WTC11 (cell line): ENCODE data around the gene SUMF1. TPM values are rescaled to one million over a fixed set of nuclear protein-coding genes. Genes with fewer than 3 reads are reported as not detected.

ENCODE experiments used
- ATAC-seq: fragments of 200-7000 bp; cut with Tn5 transposase; 2 replicates; pipeline ENCODE4 v1.10.0; 2021; ENCODE audit warnings: mild to moderate bottlenecking, moderate library complexity
- CTCF ChIA-PET: fragments of 300-600 bp; sonication (Branson Sonifier 250); formaldehyde crosslinking; loops from one replicate; lab custom pipeline; 2021; ENCODE audit warnings: antibody characterized with exemption; lab: Charles Lee
- POLR2A ChIA-PET: fragments of 350-600 bp; sonication (Branson Sonifier 250); formaldehyde crosslinking; loops from one replicate; lab custom pipeline; 2021; ENCODE audit warnings: antibody characterized with exemption; lab: Charles Lee
- DNase-seq: peaks from one replicate; pipeline ENCODE4 v3.0.0; 2021; ENCODE audit warnings: low spot score
- H3K27ac Mint-ChIP-seq: 2 replicates; pipeline ENCODE4 v1.8.0; 2021; ENCODE audit warnings: mixed read lengths
- H3K27me3 Mint-ChIP-seq: 2 replicates; pipeline ENCODE4 v1.8.0; 2021; ENCODE audit warnings: low read depth, mild to moderate bottlenecking, moderate library complexity, mixed read lengths
- H3K36me3 Mint-ChIP-seq: 2 replicates; pipeline ENCODE4 v1.8.0; 2021; ENCODE audit warnings: mixed read lengths
- H3K4me1 Mint-ChIP-seq: 2 replicates; pipeline ENCODE4 v1.8.0; 2022; ENCODE audit warnings: mixed read lengths
- H3K4me3 Mint-ChIP-seq: 2 replicates; pipeline ENCODE4 v1.8.0; 2021; ENCODE audit warnings: mild to moderate bottlenecking, moderate library complexity, mixed read lengths
- H3K9me3 Mint-ChIP-seq: 2 replicates; pipeline ENCODE4 v1.8.0; 2021; ENCODE audit warnings: mixed read lengths
- CREB1 ChIP-seq: sonication (generic); formaldehyde crosslinking; IDR thresholded peaks from 2 replicates; pipeline ENCODE4 v1.8.0; 2023; ENCODE audit warnings: mild to moderate bottlenecking, missing genetic modification reagents
- HMGA2 ChIP-seq: fragments of 250-450 bp; sonication (Bioruptor Pico); IDR thresholded peaks from 2 replicates; pipeline ENCODE4 v1.4.0; 2021; ENCODE audit warnings: mild to moderate bottlenecking, moderate library complexity
- JAZF1 ChIP-seq: fragments of 250-450 bp; sonication (Bioruptor Pico); IDR thresholded peaks from 2 replicates; pipeline ENCODE4 v1.9.0; 2021; ENCODE audit warnings: moderate library complexity, mild to moderate bottlenecking, inconsistent platforms
- MXD4 ChIP-seq: fragments of 250-450 bp; sonication (Bioruptor Pico); IDR thresholded peaks from 2 replicates; pipeline ENCODE4 v1.8.0; 2021; ENCODE audit warnings: mild to moderate bottlenecking, moderate library complexity, borderline replicate concordance
- NFE2L1 ChIP-seq: sonication (generic); formaldehyde crosslinking; IDR thresholded peaks from 2 replicates; pipeline ENCODE4 v1.8.1; 2023; ENCODE audit warnings: missing genetic modification reagents
- SMAD3 ChIP-seq: sonication (generic); formaldehyde crosslinking; IDR thresholded peaks from 2 replicates; pipeline ENCODE4 v1.8.0; 2022; ENCODE audit warnings: missing genetic modification reagents, mild to moderate bottlenecking, borderline replicate concordance
- SMAD4 ChIP-seq: sonication (generic); formaldehyde crosslinking; IDR thresholded peaks from 2 replicates; pipeline ENCODE4 v1.8.0; 2022; ENCODE audit warnings: mild to moderate bottlenecking, missing genetic modification reagents
- TCF7 ChIP-seq: sonication (generic); formaldehyde crosslinking; IDR thresholded peaks from 2 replicates; pipeline ENCODE4 v1.8.0; 2022; ENCODE audit warnings: mild to moderate bottlenecking, low read depth, missing genetic modification reagents, moderate library complexity
- total RNA-seq: library from RNA; stranded (reverse); gene quantifications from 3 replicates; pipeline ENCODE4 v1.2.3, GENCODE V29; 2021
- TF ChIP-seq, protein P1 (sequence below): sonication (generic); formaldehyde crosslinking; IDR thresholded peaks from 2 replicates; pipeline ENCODE4 v1.8.0; 2022; ENCODE audit warnings: mild to moderate bottlenecking, missing genetic modification reagents
- TF ChIP-seq, protein P2 (sequence below): sonication (generic); formaldehyde crosslinking; IDR thresholded peaks from 2 replicates; pipeline ENCODE4 v1.8.0; 2023; ENCODE audit warnings: missing genetic modification reagents, mild to moderate bottlenecking, borderline replicate concordance
- TF ChIP-seq, protein P3 (sequence below): sonication (generic); formaldehyde crosslinking; IDR thresholded peaks from 2 replicates; pipeline ENCODE4 v1.8.0; 2022; ENCODE audit warnings: missing genetic modification reagents
- TF ChIP-seq, protein P4 (sequence below): sonication (generic); formaldehyde crosslinking; IDR thresholded peaks from 2 replicates; pipeline ENCODE4 v1.8.1; 2023; ENCODE audit warnings: mild to moderate bottlenecking, moderate library complexity, missing genetic modification reagents
- TF ChIP-seq, protein P5 (sequence below): fragments of 250-450 bp; sonication (Bioruptor Pico); IDR thresholded peaks from 2 replicates; pipeline ENCODE4 v1.9.0; 2021; ENCODE audit warnings: mild to moderate bottlenecking, borderline replicate concordance
- TF ChIP-seq, protein P6 (sequence below): sonication (generic); formaldehyde crosslinking; IDR thresholded peaks from 2 replicates; pipeline ENCODE4 v1.8.1; 2023; ENCODE audit warnings: mild to moderate bottlenecking, missing genetic modification reagents, moderate library complexity
- TF ChIP-seq, protein P7 (sequence below): sonication (generic); formaldehyde crosslinking; IDR thresholded peaks from 2 replicates; pipeline ENCODE4 v1.8.0; 2022; ENCODE audit warnings: mild to moderate bottlenecking, missing genetic modification reagents
- TF ChIP-seq, protein P8 (sequence below): sonication (generic); formaldehyde crosslinking; IDR thresholded peaks from 2 replicates; pipeline ENCODE4 v1.8.1; 2023; ENCODE audit warnings: mild to moderate bottlenecking, missing genetic modification reagents, moderate library complexity

SUMF1 gene
- total RNA-seq, 1 experiment from 2014 or later: 10.4 TPM

DNA sequence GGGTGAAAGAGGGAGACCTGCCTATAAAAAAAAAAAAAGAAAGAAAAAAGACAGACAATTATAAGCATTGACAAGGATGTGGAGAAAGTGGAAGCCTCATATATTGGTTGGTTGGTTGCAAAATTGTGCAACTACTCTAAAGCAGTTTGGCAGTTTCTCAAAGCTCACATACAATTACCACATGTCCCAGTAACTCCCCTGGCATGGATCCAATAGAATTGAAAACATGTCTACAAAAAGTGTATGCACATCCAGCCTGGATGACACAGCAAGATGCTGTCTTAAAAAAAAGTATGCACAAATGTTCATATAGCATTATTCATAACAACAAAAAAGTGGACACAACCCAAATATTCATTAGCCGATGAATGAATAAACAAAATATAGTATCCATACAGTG is 144.4 kb downstream of the SUMF1 start:
- no peak overlapping the region for H3K4me3 Mint-ChIP-seq
- peaks cover 13% of the 10 kb centered on the region for H3K4me1 Mint-ChIP-seq
- ChIA-PET CTCF (no interaction called here), POLR2A (no interaction called here)
- H3K9me3 Mint-ChIP-seq: peaks cover 20% of the 10 kb centered on the region
- peaks cover 14% of the 10 kb centered on the region for H3K36me3 Mint-ChIP-seq
- ATAC-seq (no peak), DNase-seq (no peak)
- TF ChIP-seq MXD4 (CRISPR knock-in tag) (no peak), HMGA2 (CRISPR knock-in tag) (no peak), SMAD3 (CRISPR knock-in tag) (no peak), JAZF1 (CRISPR knock-in tag) (no peak)
- TF ChIP-seq, protein P1, sequence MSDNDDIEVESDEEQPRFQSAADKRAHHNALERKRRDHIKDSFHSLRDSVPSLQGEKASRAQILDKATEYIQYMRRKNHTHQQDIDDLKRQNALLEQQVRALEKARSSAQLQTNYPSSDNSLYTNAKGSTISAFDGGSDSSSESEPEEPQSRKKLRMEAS: no peak
- TF ChIP-seq, protein P2, sequence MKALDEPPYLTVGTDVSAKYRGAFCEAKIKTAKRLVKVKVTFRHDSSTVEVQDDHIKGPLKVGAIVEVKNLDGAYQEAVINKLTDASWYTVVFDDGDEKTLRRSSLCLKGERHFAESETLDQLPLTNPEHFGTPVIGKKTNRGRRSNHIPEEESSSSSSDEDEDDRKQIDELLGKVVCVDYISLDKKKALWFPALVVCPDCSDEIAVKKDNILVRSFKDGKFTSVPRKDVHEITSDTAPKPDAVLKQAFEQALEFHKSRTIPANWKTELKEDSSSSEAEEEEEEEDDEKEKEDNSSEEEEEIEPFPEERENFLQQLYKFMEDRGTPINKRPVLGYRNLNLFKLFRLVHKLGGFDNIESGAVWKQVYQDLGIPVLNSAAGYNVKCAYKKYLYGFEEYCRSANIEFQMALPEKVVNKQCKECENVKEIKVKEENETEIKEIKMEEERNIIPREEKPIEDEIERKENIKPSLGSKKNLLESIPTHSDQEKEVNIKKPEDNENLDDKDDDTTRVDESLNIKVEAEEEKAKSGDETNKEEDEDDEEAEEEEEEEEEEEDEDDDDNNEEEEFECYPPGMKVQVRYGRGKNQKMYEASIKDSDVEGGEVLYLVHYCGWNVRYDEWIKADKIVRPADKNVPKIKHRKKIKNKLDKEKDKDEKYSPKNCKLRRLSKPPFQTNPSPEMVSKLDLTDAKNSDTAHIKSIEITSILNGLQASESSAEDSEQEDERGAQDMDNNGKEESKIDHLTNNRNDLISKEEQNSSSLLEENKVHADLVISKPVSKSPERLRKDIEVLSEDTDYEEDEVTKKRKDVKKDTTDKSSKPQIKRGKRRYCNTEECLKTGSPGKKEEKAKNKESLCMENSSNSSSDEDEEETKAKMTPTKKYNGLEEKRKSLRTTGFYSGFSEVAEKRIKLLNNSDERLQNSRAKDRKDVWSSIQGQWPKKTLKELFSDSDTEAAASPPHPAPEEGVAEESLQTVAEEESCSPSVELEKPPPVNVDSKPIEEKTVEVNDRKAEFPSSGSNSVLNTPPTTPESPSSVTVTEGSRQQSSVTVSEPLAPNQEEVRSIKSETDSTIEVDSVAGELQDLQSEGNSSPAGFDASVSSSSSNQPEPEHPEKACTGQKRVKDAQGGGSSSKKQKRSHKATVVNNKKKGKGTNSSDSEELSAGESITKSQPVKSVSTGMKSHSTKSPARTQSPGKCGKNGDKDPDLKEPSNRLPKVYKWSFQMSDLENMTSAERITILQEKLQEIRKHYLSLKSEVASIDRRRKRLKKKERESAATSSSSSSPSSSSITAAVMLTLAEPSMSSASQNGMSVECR (CRISPR knock-in tag): no peak
- TF ChIP-seq, protein P3, sequence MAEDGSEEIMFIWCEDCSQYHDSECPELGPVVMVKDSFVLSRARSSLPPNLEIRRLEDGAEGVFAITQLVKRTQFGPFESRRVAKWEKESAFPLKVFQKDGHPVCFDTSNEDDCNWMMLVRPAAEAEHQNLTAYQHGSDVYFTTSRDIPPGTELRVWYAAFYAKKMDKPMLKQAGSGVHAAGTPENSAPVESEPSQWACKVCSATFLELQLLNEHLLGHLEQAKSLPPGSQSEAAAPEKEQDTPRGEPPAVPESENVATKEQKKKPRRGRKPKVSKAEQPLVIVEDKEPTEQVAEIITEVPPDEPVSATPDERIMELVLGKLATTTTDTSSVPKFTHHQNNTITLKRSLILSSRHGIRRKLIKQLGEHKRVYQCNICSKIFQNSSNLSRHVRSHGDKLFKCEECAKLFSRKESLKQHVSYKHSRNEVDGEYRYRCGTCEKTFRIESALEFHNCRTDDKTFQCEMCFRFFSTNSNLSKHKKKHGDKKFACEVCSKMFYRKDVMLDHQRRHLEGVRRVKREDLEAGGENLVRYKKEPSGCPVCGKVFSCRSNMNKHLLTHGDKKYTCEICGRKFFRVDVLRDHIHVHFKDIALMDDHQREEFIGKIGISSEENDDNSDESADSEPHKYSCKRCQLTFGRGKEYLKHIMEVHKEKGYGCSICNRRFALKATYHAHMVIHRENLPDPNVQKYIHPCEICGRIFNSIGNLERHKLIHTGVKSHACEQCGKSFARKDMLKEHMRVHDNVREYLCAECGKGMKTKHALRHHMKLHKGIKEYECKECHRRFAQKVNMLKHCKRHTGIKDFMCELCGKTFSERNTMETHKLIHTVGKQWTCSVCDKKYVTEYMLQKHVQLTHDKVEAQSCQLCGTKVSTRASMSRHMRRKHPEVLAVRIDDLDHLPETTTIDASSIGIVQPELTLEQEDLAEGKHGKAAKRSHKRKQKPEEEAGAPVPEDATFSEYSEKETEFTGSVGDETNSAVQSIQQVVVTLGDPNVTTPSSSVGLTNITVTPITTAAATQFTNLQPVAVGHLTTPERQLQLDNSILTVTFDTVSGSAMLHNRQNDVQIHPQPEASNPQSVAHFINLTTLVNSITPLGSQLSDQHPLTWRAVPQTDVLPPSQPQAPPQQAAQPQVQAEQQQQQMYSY (CRISPR knock-in tag): no peak
- TF ChIP-seq, protein P4, sequence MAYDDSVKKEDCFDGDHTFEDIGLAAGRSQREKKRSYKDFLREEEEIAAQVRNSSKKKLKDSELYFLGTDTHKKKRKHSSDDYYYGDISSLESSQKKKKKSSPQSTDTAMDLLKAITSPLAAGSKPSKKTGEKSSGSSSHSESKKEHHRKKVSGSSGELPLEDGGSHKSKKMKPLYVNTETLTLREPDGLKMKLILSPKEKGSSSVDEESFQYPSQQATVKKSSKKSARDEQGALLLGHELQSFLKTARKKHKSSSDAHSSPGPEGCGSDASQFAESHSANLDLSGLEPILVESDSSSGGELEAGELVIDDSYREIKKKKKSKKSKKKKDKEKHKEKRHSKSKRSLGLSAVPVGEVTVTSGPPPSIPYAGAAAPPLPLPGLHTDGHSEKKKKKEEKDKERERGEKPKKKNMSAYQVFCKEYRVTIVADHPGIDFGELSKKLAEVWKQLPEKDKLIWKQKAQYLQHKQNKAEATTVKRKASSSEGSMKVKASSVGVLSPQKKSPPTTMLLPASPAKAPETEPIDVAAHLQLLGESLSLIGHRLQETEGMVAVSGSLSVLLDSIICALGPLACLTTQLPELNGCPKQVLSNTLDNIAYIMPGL (CRISPR knock-in tag): no peak
- TF ChIP-seq, protein P5, sequence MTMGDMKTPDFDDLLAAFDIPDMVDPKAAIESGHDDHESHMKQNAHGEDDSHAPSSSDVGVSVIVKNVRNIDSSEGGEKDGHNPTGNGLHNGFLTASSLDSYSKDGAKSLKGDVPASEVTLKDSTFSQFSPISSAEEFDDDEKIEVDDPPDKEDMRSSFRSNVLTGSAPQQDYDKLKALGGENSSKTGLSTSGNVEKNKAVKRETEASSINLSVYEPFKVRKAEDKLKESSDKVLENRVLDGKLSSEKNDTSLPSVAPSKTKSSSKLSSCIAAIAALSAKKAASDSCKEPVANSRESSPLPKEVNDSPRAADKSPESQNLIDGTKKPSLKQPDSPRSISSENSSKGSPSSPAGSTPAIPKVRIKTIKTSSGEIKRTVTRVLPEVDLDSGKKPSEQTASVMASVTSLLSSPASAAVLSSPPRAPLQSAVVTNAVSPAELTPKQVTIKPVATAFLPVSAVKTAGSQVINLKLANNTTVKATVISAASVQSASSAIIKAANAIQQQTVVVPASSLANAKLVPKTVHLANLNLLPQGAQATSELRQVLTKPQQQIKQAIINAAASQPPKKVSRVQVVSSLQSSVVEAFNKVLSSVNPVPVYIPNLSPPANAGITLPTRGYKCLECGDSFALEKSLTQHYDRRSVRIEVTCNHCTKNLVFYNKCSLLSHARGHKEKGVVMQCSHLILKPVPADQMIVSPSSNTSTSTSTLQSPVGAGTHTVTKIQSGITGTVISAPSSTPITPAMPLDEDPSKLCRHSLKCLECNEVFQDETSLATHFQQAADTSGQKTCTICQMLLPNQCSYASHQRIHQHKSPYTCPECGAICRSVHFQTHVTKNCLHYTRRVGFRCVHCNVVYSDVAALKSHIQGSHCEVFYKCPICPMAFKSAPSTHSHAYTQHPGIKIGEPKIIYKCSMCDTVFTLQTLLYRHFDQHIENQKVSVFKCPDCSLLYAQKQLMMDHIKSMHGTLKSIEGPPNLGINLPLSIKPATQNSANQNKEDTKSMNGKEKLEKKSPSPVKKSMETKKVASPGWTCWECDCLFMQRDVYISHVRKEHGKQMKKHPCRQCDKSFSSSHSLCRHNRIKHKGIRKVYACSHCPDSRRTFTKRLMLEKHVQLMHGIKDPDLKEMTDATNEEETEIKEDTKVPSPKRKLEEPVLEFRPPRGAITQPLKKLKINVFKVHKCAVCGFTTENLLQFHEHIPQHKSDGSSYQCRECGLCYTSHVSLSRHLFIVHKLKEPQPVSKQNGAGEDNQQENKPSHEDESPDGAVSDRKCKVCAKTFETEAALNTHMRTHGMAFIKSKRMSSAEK (CRISPR knock-in tag): no peak
- no peaks in the 10 kb centered on the region for H3K27me3 Mint-ChIP-seq
- no peak overlapping the region for H3K27ac Mint-ChIP-seq

DNA sequence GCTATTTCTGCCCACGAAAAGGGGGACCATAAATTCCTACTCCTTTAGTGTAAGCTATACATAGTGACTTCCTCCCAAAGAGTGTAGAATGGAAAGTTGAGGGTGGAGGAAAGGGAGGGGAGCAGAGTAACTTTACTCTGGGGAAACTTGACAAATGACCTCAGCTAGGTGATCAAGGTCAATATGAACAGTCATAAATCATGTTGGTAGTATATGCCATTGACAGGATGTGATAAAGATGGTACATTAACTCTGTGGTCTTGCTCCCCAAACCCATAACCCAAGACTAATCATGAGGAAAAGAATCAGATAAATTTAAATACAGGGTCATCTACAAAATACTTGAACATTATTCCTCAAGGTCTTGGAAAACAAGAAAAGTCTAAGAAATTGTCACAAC is 145.3 kb downstream of the SUMF1 start:
- ChIA-PET CTCF (no interaction called here), POLR2A (interaction anchor here (0.7 kb wide), 1 partner anchor 762 kb away, joined by 7 read pairs; no protein-coding TSS in a partner anchor)
- Mint-ChIP-seq H3K27ac (no peak overlapping the region), H3K36me3 (peaks cover 12% of the 10 kb centered on the region), H3K9me3 (peaks cover 14% of the 10 kb centered on the region), H3K4me1 (peaks cover 13% of the 10 kb centered on the region), H3K27me3 (no peaks in the 10 kb centered on the region), H3K4me3 (no peak overlapping the region)
- no peak for ATAC-seq
- no peak for DNase-seq
- TF ChIP-seq TCF7 (CRISPR knock-in tag) (no peak), SMAD4 (no peak), CREB1 (CRISPR knock-in tag) (no peak), NFE2L1 (CRISPR knock-in tag) (no peak)
- TF ChIP-seq, protein P6, sequence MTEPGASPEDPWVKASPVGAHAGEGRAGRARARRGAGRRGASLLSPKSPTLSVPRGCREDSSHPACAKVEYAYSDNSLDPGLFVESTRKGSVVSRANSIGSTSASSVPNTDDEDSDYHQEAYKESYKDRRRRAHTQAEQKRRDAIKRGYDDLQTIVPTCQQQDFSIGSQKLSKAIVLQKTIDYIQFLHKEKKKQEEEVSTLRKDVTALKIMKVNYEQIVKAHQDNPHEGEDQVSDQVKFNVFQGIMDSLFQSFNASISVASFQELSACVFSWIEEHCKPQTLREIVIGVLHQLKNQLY (CRISPR knock-in tag): no peak
- TF ChIP-seq, protein P7, sequence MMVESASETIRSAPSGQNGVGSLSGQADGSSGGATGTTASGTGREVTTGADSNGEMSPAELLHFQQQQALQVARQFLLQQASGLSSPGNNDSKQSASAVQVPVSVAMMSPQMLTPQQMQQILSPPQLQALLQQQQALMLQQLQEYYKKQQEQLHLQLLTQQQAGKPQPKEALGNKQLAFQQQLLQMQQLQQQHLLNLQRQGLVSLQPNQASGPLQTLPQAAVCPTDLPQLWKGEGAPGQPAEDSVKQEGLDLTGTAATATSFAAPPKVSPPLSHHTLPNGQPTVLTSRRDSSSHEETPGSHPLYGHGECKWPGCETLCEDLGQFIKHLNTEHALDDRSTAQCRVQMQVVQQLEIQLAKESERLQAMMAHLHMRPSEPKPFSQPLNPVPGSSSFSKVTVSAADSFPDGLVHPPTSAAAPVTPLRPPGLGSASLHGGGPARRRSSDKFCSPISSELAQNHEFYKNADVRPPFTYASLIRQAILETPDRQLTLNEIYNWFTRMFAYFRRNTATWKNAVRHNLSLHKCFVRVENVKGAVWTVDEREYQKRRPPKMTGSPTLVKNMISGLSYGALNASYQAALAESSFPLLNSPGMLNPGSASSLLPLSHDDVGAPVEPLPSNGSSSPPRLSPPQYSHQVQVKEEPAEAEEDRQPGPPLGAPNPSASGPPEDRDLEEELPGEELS (CRISPR knock-in tag): no peak
- TF ChIP-seq, protein P8, sequence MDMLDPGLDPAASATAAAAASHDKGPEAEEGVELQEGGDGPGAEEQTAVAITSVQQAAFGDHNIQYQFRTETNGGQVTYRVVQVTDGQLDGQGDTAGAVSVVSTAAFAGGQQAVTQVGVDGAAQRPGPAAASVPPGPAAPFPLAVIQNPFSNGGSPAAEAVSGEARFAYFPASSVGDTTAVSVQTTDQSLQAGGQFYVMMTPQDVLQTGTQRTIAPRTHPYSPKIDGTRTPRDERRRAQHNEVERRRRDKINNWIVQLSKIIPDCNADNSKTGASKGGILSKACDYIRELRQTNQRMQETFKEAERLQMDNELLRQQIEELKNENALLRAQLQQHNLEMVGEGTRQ (CRISPR knock-in tag): no peak
